ENCODE results near the gene MRPL38. TPM values are rescaled to one million over a fixed set of nuclear protein-coding genes. Genes with fewer than 3 reads are reported as not detected.

MRPL38 gene
- total RNA-seq, 2 experiments from 2014 or later: 112 to 198 TPM

GRCh38 chr17:75895370-75896155, 9.1 kb downstream of the MRPL38 start:
- intact Hi-C loops (cut with micrococcal nuclease; ENCODE audit: unreplicated experiment): loop anchor here (1.0 to 2.0 kb wide), 3 partner anchors 19 to 117 kb away; partner anchors contain the start of gene WBP2
- no peaks in the 10 kb centered on the region for H4K20me1 ChIP-seq (ENCODE audit: insufficient read depth, low read length)
- DNase-seq (ENCODE audit: low spot score): peak; percentile 48
- H3K9me2 ChIP-seq (ENCODE audit: insufficient read depth, low read length): no peaks in the 10 kb centered on the region
- H3K4me2 ChIP-seq (ENCODE audit: low read length): peak overlapping the region; percentile 95
- H3K4me1 ChIP-seq (ENCODE audit: insufficient read depth, low read length, poor library complexity, severe bottlenecking): peaks cover 23% of the 10 kb centered on the region
- peaks cover 20% of the 10 kb centered on the region for H3K79me2 ChIP-seq (ENCODE audit: insufficient read depth, low read depth, low read length)
- peaks cover 53% of the 10 kb centered on the region for H3K36me3 ChIP-seq (ENCODE audit: insufficient read depth, low read length)
- H3K27ac ChIP-seq (ENCODE audit: low read depth, low read length, poor library complexity, severe bottlenecking): peak overlapping the region; percentile 55
- H3K4me3 ChIP-seq (ENCODE audit: low read depth, low read length, poor library complexity, severe bottlenecking): peak overlapping the region; percentile 80
- peak overlapping the region; percentile 3; the same call in 1 of the 2 replicates for H2AFZ ChIP-seq (ENCODE audit: low read length)
- H3K9me3 ChIP-seq (ENCODE audit: low read length): no peaks in the 10 kb centered on the region
- TF ChIP-seq EZH2phosphoT487 (IDR thresholded peaks at IDR 0.05; ENCODE audit: borderline replicate concordance, low read depth, low read length) (no peak), CTCF (conservative IDR thresholded peaks at IDR 0.05; ENCODE audit: low read length) (peak; percentile 82)
- BruUV-seq (replicated peaks): no TSS peak
- ChIA-PET CTCF (ENCODE audit: unreplicated experiment) (interaction anchor here (0.5 to 2.0 kb wide), 5 partner anchors 9 to 370 kb away, joined by 3 to 10 read pairs (median 4); partner anchors contain the start of genes MRPL38, UBALD2 and WBP2), POLR2A (interaction anchor here (0.5 to 2.1 kb wide), 8 partner anchors 13 to 511 kb away, joined by 3 to 12 read pairs (median 4); partner anchors contain the start of gene WBP2)

- H2AFZ ChIP-seq (ENCODE audit: low read length): no peak overlapping the region
- H3K9me2 ChIP-seq (ENCODE audit: insufficient read depth, low read length): no peaks in the 10 kb centered on the region
- H3K79me2 ChIP-seq (ENCODE audit: insufficient read depth, low read depth, low read length): peaks cover 20% of the 10 kb centered on the region
- DNase-seq (ENCODE audit: low spot score): no peak
- no peaks in the 10 kb centered on the region for H3K9me3 ChIP-seq (ENCODE audit: low read length)
- no TSS peak for BruUV-seq (replicated peaks)
- H3K27ac ChIP-seq (ENCODE audit: low read depth, low read length, poor library complexity, severe bottlenecking): no peak overlapping the region
- H4K20me1 ChIP-seq (ENCODE audit: insufficient read depth, low read length): no peaks in the 10 kb centered on the region
- H3K36me3 ChIP-seq (ENCODE audit: insufficient read depth, low read length): peaks cover 53% of the 10 kb centered on the region
- H3K4me2 ChIP-seq (ENCODE audit: low read length): no peak overlapping the region
- ChIA-PET CTCF (ENCODE audit: unreplicated experiment) (no interaction called here), POLR2A (interaction anchor here (0.5 to 0.8 kb wide), 3 partner anchors 17 to 55 kb away, joined by 3 read pairs; no protein-coding TSS in a partner anchor)
- H3K4me1 ChIP-seq (ENCODE audit: insufficient read depth, low read length, poor library complexity, severe bottlenecking): peaks cover 23% of the 10 kb centered on the region
- no peak overlapping the region for H3K4me3 ChIP-seq (ENCODE audit: low read depth, low read length, poor library complexity, severe bottlenecking)
- no peak for TF ChIP-seq CTCF (conservative IDR thresholded peaks at IDR 0.05; ENCODE audit: low read length)
- TF ChIP-seq EZH2phosphoT487 (IDR thresholded peaks at IDR 0.05; ENCODE audit: borderline replicate concordance, low read depth, low read length): no peak
- intact Hi-C loops (cut with micrococcal nuclease; ENCODE audit: unreplicated experiment): no loop called here
Observed at GRCh38 chr17:75894049-75894733, 10.5 kb downstream of the MRPL38 start.
